ENCODE results near the gene GARS1. TPM values are rescaled to one million over a fixed set of nuclear protein-coding genes. Genes with fewer than 3 reads are reported as not detected.

Gene GARS1
- total RNA-seq, 4 donors from 2014 or later, result 33.5 to 71.2 (median 58.1) TPM

GRCh38 chr7:30663414-30663813 is 68.7 kb downstream of the GARS1 start:
- no peak overlapping the region for H3K4me3 ChIP-seq
- DNase-seq, result no peak
- no peak for TF ChIP-seq POLR2A (IDR thresholded peaks at IDR 0.05)
- TF ChIP-seq CTCF (IDR thresholded peaks at IDR 0.05), result no peak
- H3K4me1 ChIP-seq, result no peaks in the 10 kb centered on the region
- intact Hi-C loops (cut with DNase I; ENCODE audit: low total_unique reads), result no loop called here
- H3K9me3 ChIP-seq, result no peaks in the 10 kb centered on the region
- no peak overlapping the region for H3K27ac ChIP-seq
- H3K27me3 ChIP-seq, result no peaks in the 10 kb centered on the region
- no peaks in the 10 kb centered on the region for H3K36me3 ChIP-seq

GRCh38 chr7:30664184-30664885 is 69.7 kb downstream of the GARS1 start:
- H3K36me3 ChIP-seq, result no peaks in the 10 kb centered on the region
- H3K27ac ChIP-seq, result no peak overlapping the region
- no peaks in the 10 kb centered on the region for H3K27me3 ChIP-seq
- no peak for DNase-seq
- H3K9me3 ChIP-seq, result no peaks in the 10 kb centered on the region
- no peak for TF ChIP-seq POLR2A (IDR thresholded peaks at IDR 0.05)
- no peak for TF ChIP-seq CTCF (IDR thresholded peaks at IDR 0.05)
- H3K4me1 ChIP-seq, result no peaks in the 10 kb centered on the region
- intact Hi-C loops (cut with DNase I; ENCODE audit: low total_unique reads), result no loop called here
- H3K4me3 ChIP-seq, result no peak overlapping the region

- intact Hi-C loops (cut with DNase I; ENCODE audit: low total_unique reads), result no loop called here
- DNase-seq, result no peak
- no peaks in the 10 kb centered on the region for H3K9me3 ChIP-seq
- no peaks in the 10 kb centered on the region for H3K4me1 ChIP-seq
- no peaks in the 10 kb centered on the region for H3K27me3 ChIP-seq
- H3K27ac ChIP-seq, result no peak overlapping the region
- no peaks in the 10 kb centered on the region for H3K36me3 ChIP-seq
- H3K4me3 ChIP-seq, result no peak overlapping the region
- TF ChIP-seq POLR2A (IDR thresholded peaks at IDR 0.05) (no peak), CTCF (IDR thresholded peaks at IDR 0.05) (no peak)
Observed at GRCh38 chr7:30665043-30665442, 70.4 kb downstream of the GARS1 start.

- TF ChIP-seq CTCF (IDR thresholded peaks at IDR 0.05) (no peak), POLR2A (IDR thresholded peaks at IDR 0.05) (no peak)
- no peaks in the 10 kb centered on the region for H3K36me3 ChIP-seq
- intact Hi-C loops (cut with DNase I; ENCODE audit: low total_unique reads), result no loop called here
- H3K27me3 ChIP-seq, result no peaks in the 10 kb centered on the region
- no peak for DNase-seq
- H3K9me3 ChIP-seq, result no peaks in the 10 kb centered on the region
- H3K4me3 ChIP-seq, result no peak overlapping the region
- no peaks in the 10 kb centered on the region for H3K4me1 ChIP-seq
- no peak overlapping the region for H3K27ac ChIP-seq
Observed at GRCh38 chr7:30665449-30665848, 70.8 kb downstream of the GARS1 start.

GRCh38 chr7:30667172-30667571 is 72.5 kb downstream of the GARS1 start:
- no peaks in the 10 kb centered on the region for H3K9me3 ChIP-seq
- no peaks in the 10 kb centered on the region for H3K4me1 ChIP-seq
- intact Hi-C loops (cut with DNase I; ENCODE audit: low total_unique reads), result no loop called here
- no peak overlapping the region for H3K27ac ChIP-seq
- H3K27me3 ChIP-seq, result no peaks in the 10 kb centered on the region
- DNase-seq, result no peak
- no peaks in the 10 kb centered on the region for H3K36me3 ChIP-seq
- TF ChIP-seq CTCF (IDR thresholded peaks at IDR 0.05) (no peak), POLR2A (IDR thresholded peaks at IDR 0.05) (no peak)
- H3K4me3 ChIP-seq, result no peak overlapping the region
